ENCODE measurements around the gene CHMP1A. TPM values are rescaled to one million over a fixed set of nuclear protein-coding genes. Genes with fewer than 3 reads are reported as not detected.

Gene CHMP1A
- total RNA-seq, 3 donors from 2014 or later (not counting 1 experiment from before 2014, with no cell fraction given) = 124 to 135 (median 134) TPM

GRCh38 chr16:89686520-89687091 is 29.1 kb upstream of the CHMP1A start, which contains the start of gene CDK10:
CDK10 (plus strand) TSS chr16:89686689; CDS start chr16:89686711, 22 bp downstream.
- ATAC-seq (peak; percentile 86 to 87 (median 86)), DNase-seq (peak; percentile 92 to 94)
- H3K4me3 ChIP-seq (ENCODE audit: low read length) = peak within 1 kb of the TSS; percentile 52
- H3K27ac ChIP-seq (ENCODE audit: low read length) = peak within 1 kb of the TSS; percentile 60
- H3K27me3 ChIP-seq (ENCODE audit: control insufficient read depth, insufficient read depth, low read length) = no peaks in the 10 kb centered on the region
- H3K27ac Mint-ChIP-seq = peak within 1 kb of the TSS; percentile 89 to 92
- peaks cover 19% of the 10 kb centered on the region for H3K4me1 ChIP-seq (ENCODE audit: control insufficient read depth, insufficient read depth, low read length)
- no peak for TF ChIP-seq CTCF (IDR thresholded peaks at IDR 0.05)
- no peaks in the 10 kb centered on the region for H3K27me3 Mint-ChIP-seq (ENCODE audit: low read depth in 2 of 2)
- peaks cover 10% of the 10 kb centered on the region for H3K36me3 ChIP-seq (ENCODE audit: control insufficient read depth, insufficient read depth, low read length)
- no peaks in the 10 kb centered on the region for H3K9me3 ChIP-seq (ENCODE audit: control insufficient read depth, insufficient read depth, low read length)
- H3K36me3 Mint-ChIP-seq = no peaks in the 10 kb centered on the region
- H3K4me1 Mint-ChIP-seq = peaks cover 7 to 20% of the 10 kb centered on the region in 2 donors
- H3K9me3 Mint-ChIP-seq = no peaks in the 10 kb centered on the region
- intact Hi-C loops (cut with micrococcal nuclease) = loop anchor here (2.0 kb wide), 1 partner anchor 14 kb away; the partner anchor contains the start of gene SPATA2L
- under 1% methylated on average over 67 of the region's 67 CpGs for WGBS (ENCODE audit: insufficient coverage)
- peak within 1 kb of the TSS; percentile 96 for H3K4me3 Mint-ChIP-seq

- Mint-ChIP-seq H3K27ac (peak overlapping the region in 1 of 2 donors; percentile 92), H3K9me3 (no peaks in the 10 kb centered on the region), H3K36me3 (no peaks in the 10 kb centered on the region), H3K4me1 (peaks cover 7 to 20% of the 10 kb centered on the region in 2 donors), H3K4me3 (peak overlapping the region; percentile 17), H3K27me3 (ENCODE audit: low read depth in 2 of 2) (no peaks in the 10 kb centered on the region)
- Histone ChIP-seq H3K36me3 (ENCODE audit: control insufficient read depth, insufficient read depth, low read length) (peaks cover 5% of the 10 kb centered on the region), H3K4me3 (ENCODE audit: low read length) (no peak overlapping the region), H3K4me1 (ENCODE audit: control insufficient read depth, insufficient read depth, low read length) (peaks cover 19% of the 10 kb centered on the region), H3K27ac (ENCODE audit: low read length) (no peak overlapping the region), H3K9me3 (ENCODE audit: control insufficient read depth, insufficient read depth, low read length) (no peaks in the 10 kb centered on the region), H3K27me3 (ENCODE audit: control insufficient read depth, insufficient read depth, low read length) (no peaks in the 10 kb centered on the region)
- intact Hi-C loops (cut with micrococcal nuclease) = loop anchor here (2.0 kb wide), 1 partner anchor 15 kb away; the partner anchor contains the start of gene SPATA2L
- ATAC-seq = no peak
- DNase-seq = no peak
- whole genome bisulfite sequencing (ENCODE audit: insufficient coverage) = no CpG with 5 or more reads among the region's 1 CpG
- TF ChIP-seq CTCF (IDR thresholded peaks at IDR 0.05) = no peak
These were observed 28.4 kb upstream of the CHMP1A start for GRCh38 chr16:89685916-89686315.

- no peak for TF ChIP-seq CTCF (IDR thresholded peaks at IDR 0.05)
- H3K9me3 ChIP-seq (ENCODE audit: control insufficient read depth, insufficient read depth, low read length) = no peaks in the 10 kb centered on the region
- no peak overlapping the region for H3K4me3 Mint-ChIP-seq
- WGBS (ENCODE audit: insufficient coverage) = 100% methylated on average over 1 of the region's 2 CpGs
- DNase-seq (no peak), ATAC-seq (no peak)
- H3K4me1 ChIP-seq (ENCODE audit: control insufficient read depth, insufficient read depth, low read length) = no peaks in the 10 kb centered on the region
- H3K27ac Mint-ChIP-seq = no peak overlapping the region
- no peak overlapping the region for H3K4me3 ChIP-seq (ENCODE audit: low read length)
- no peaks in the 10 kb centered on the region for H3K36me3 Mint-ChIP-seq
- intact Hi-C loops (cut with micrococcal nuclease) = no loop called here
- no peak overlapping the region for H3K27ac ChIP-seq (ENCODE audit: low read length)
- no peaks in the 10 kb centered on the region for H3K9me3 Mint-ChIP-seq
- H3K27me3 ChIP-seq (ENCODE audit: control insufficient read depth, insufficient read depth, low read length) = no peaks in the 10 kb centered on the region
- no peaks in the 10 kb centered on the region for H3K4me1 Mint-ChIP-seq
- no peaks in the 10 kb centered on the region for H3K27me3 Mint-ChIP-seq (ENCODE audit: low read depth in 2 of 2)
- H3K36me3 ChIP-seq (ENCODE audit: control insufficient read depth, insufficient read depth, low read length) = no peaks in the 10 kb centered on the region
These were observed 20.8 kb upstream of the CHMP1A start for GRCh38 chr16:89678258-89678657.
